ENCODE data around the gene HIF1A.
"Not testable (repeated sequence)": the region's sequence is repeated elsewhere in the genome, so short reads cannot be mapped to it uniquely, and the experiment has no call there.

DNA sequence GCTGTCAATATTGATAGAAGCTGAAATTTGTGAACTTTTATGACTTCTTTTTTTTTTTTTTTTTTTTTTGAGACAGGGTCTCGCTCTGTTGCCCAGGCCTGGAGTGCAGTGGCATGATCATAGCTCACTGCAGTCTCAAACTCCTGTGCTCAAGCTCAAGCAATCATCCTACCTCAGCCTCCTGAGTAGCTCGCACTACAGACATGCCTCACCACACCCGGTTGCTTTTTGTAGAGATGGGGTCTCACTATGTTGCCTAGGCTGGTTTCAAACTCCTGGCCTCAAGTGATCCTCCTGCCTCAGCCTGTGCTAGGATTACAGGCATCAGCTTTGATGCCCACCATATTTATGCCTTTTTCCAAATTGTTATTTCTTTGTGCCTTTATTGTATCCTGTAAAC, 51.0 kb downstream of the HIF1A start:
- not testable (repeated sequence) for TF ChIP-seq CTCF, POLR2A (IDR thresholded peaks at IDR 0.05)
